ENCODE results near the gene GUCY2F. TPM values are rescaled to one million over a fixed set of nuclear protein-coding genes. Genes with fewer than 3 reads are reported as not detected.

GUCY2F gene
- not detected for total RNA-seq

- Histone ChIP-seq H3K9me3 (ENCODE audit: low read depth, low read length) (no peaks in the 10 kb centered on the region), H3K4me1 (ENCODE audit: insufficient read depth, low read length) (no peaks in the 10 kb centered on the region), H3K27me3 (ENCODE audit: insufficient read depth, low read length) (no peaks in the 10 kb centered on the region), H3K4me3 (ENCODE audit: low read length) (no peak within 1 kb of the TSS)
Measured at GRCh38 chrX:109481986-109482385, at the start of gene GUCY2F. Gene GUCY2F (minus strand): TSS chrX:109482086. CDS start chrX:109475936, 6,150 bp downstream.

DNA sequence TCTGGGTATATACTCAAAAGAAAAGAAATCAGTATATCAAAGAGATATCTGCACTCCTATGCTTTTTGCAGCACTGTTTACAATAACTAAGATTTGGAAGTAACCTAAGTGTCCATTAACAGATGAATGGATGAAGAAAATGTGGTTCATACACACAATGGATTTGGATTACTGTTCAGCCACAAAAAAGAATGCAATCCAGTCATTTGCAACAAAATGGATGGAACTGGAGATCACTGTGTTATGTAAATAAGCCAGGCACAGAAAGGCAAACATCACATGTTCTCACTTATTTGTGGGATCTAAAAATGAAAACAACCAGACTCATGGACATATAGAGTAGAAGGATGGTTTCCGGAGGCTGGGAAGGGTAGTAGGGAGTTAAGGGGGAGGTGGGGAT lies 37.1 kb upstream of the GUCY2F start:
- no peaks in the 10 kb centered on the region for H3K27me3 ChIP-seq (ENCODE audit: insufficient read depth, low read length)
- H3K4me3 ChIP-seq (ENCODE audit: low read length): no peak overlapping the region
- no peaks in the 10 kb centered on the region for H3K9me3 ChIP-seq (ENCODE audit: low read depth, low read length)
- no peaks in the 10 kb centered on the region for H3K4me1 ChIP-seq (ENCODE audit: insufficient read depth, low read length)

DNA sequence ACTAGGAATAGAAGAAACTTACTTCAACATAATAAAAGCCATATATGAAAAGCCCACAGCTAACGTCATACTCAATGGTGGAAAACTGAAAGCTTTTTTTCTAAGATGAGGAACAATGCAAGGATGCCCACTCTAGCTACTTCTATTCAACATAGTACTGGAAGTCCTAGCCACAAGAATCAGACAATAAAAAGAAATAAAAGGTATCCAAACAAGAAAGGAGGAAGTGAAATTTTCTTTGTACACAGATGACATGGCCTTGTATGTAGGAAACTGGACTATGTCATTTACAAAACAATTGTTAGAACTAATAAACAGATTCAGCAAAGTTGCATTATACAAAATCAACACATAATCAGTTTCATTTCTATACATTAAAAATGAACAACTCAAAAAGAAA lies 29.2 kb upstream of the GUCY2F start:
- peaks cover 2% of the 10 kb centered on the region for H3K27me3 ChIP-seq (ENCODE audit: insufficient read depth, low read length)
- H3K4me3 ChIP-seq (ENCODE audit: low read length): no peak overlapping the region
- H3K4me1 ChIP-seq (ENCODE audit: insufficient read depth, low read length): no peaks in the 10 kb centered on the region
- no peaks in the 10 kb centered on the region for H3K9me3 ChIP-seq (ENCODE audit: low read depth, low read length)

GRCh38 chrX:109508915-109509314 lies 27.0 kb upstream of the GUCY2F start:
- no peaks in the 10 kb centered on the region for H3K4me1 ChIP-seq (ENCODE audit: insufficient read depth, low read length)
- H3K27me3 ChIP-seq (ENCODE audit: insufficient read depth, low read length): peaks cover 2% of the 10 kb centered on the region
- H3K4me3 ChIP-seq (ENCODE audit: low read length): no peak overlapping the region
- H3K9me3 ChIP-seq (ENCODE audit: low read depth, low read length): no peaks in the 10 kb centered on the region

GRCh38 chrX:109501176-109501575 lies 19.3 kb upstream of the GUCY2F start:
- Histone ChIP-seq H3K4me3 (ENCODE audit: low read length) (no peak overlapping the region), H3K4me1 (ENCODE audit: insufficient read depth, low read length) (no peaks in the 10 kb centered on the region), H3K9me3 (ENCODE audit: low read depth, low read length) (no peaks in the 10 kb centered on the region), H3K27me3 (ENCODE audit: insufficient read depth, low read length) (no peaks in the 10 kb centered on the region)

DNA sequence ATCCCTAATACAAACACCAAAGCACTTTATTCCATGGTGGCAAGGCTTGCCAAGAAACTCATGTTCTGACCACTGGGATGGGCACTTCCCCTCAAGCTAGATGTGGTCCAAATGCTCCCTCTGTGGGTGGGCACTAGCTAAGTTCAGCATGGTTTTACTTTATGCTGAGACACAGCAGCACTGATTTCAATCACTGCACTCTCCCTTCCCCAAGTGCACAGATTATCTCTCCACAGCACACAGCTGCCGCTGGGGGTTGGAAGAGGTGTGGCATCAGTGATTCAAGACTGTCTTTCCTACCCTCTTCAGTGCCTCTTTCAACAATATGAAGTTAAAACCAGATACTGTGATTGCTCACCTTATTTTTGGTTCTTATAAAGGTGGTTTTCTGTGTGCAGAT lies 16.5 kb upstream of the GUCY2F start:
- H3K27me3 ChIP-seq (ENCODE audit: insufficient read depth, low read length): no peaks in the 10 kb centered on the region
- H3K4me3 ChIP-seq (ENCODE audit: low read length): no peak overlapping the region
- no peaks in the 10 kb centered on the region for H3K4me1 ChIP-seq (ENCODE audit: insufficient read depth, low read length)
- no peaks in the 10 kb centered on the region for H3K9me3 ChIP-seq (ENCODE audit: low read depth, low read length)

DNA sequence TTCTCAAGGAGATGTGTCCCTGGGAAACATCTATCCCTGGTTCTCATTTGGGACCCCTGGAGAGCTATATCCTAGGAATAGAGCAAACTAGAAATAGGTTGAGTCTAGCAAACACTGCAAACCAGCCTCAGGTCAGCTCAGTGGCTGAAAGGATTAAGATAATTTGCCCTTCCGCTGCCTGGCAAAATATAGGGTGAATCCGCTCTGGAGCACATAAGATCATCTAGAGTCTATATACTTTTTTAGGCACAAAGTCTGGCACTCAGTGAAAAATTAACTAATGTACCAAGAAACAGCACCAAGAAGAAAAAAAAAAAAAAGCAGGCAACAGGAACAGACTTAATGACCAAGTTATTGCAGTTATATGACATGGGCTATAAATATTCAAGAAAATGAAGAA lies 7.3 kb upstream of the GUCY2F start:
- Histone ChIP-seq H3K4me1 (ENCODE audit: insufficient read depth, low read length) (peaks cover 15% of the 10 kb centered on the region), H3K4me3 (ENCODE audit: low read length) (no peak overlapping the region), H3K27me3 (ENCODE audit: insufficient read depth, low read length) (no peaks in the 10 kb centered on the region), H3K9me3 (ENCODE audit: low read depth, low read length) (no peaks in the 10 kb centered on the region)

GRCh38 chrX:109487640-109488039 lies 5.8 kb upstream of the GUCY2F start:
- H3K4me1 ChIP-seq (ENCODE audit: insufficient read depth, low read length): peaks cover 15% of the 10 kb centered on the region
- H3K9me3 ChIP-seq (ENCODE audit: low read depth, low read length): no peaks in the 10 kb centered on the region
- no peak overlapping the region for H3K4me3 ChIP-seq (ENCODE audit: low read length)
- H3K27me3 ChIP-seq (ENCODE audit: insufficient read depth, low read length): no peaks in the 10 kb centered on the region

DNA sequence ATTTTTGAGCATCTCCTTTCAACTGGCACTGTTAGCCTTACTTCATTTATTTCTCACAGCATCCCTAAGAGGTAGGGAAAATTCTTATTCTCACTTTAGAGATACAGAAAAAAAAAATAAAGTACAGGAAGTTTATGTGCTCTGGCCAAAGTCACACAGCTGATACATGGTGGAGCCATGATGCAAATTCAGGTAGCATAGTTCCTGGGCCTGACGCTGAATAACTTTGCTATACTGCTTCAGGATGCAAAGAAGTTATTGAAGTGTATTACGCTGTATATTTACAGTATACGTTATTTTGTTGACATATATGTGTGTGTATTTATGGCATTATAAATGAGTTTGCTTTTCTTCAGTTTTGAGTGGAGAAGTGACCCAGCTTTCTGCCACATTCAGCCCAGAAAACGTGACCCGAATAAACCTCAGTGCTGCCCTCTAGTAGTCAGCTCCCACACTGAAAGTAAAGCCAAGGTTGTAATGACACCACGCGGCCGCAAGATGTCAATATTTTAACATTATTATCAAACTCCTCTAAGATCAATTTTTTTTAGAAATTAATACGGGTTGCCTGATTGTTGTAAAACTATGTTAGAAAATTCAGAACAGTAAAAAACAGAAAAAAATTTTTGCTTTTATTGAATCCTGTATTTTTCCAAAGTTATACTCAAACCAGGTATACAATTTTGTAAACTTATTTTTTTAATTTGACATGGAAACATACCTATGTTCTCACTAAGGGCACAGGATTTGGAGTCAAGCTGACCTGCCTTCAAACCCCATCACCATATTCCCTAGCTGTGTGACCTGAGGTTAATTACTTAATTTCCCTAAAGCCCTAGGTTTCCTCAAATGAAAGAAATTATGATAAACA lies 3.8 kb upstream of the GUCY2F start:
- Histone ChIP-seq H3K4me3 (ENCODE audit: low read length) (no peak overlapping the region), H3K9me3 (ENCODE audit: low read depth, low read length) (no peaks in the 10 kb centered on the region), H3K27me3 (ENCODE audit: insufficient read depth, low read length) (no peaks in the 10 kb centered on the region), H3K4me1 (ENCODE audit: insufficient read depth, low read length) (peaks cover 15% of the 10 kb centered on the region)

- Histone ChIP-seq H3K27me3 (ENCODE audit: insufficient read depth, low read length) (no peaks in the 10 kb centered on the region), H3K9me3 (ENCODE audit: low read depth, low read length) (no peaks in the 10 kb centered on the region), H3K4me3 (ENCODE audit: low read length) (no peak overlapping the region), H3K4me1 (ENCODE audit: insufficient read depth, low read length) (peaks cover 15% of the 10 kb centered on the region)
Measured at GRCh38 chrX:109484886-109485285, 3.0 kb upstream of the GUCY2F start.

GRCh38 chrX:109475174-109475891 lies 6.6 kb downstream of the GUCY2F start:
- no peak overlapping the region for H3K4me3 ChIP-seq (ENCODE audit: low read length)

GRCh38 chrX:109472939-109473735 lies 8.7 kb downstream of the GUCY2F start:
- Histone ChIP-seq H3K4me1 (ENCODE audit: insufficient read depth, low read length) (peaks cover 5% of the 10 kb centered on the region), H3K27me3 (ENCODE audit: insufficient read depth, low read length) (no peaks in the 10 kb centered on the region), H3K9me3 (ENCODE audit: low read depth, low read length) (no peaks in the 10 kb centered on the region), H3K4me3 (ENCODE audit: low read length) (no peak overlapping the region)

More at GRCh38 chrX:109475174-109475891, 6.6 kb downstream of the GUCY2F start:
- H3K4me1 ChIP-seq (ENCODE audit: insufficient read depth, low read length): peaks cover 5% of the 10 kb centered on the region
- no peaks in the 10 kb centered on the region for H3K9me3 ChIP-seq (ENCODE audit: low read depth, low read length)
- H3K27me3 ChIP-seq (ENCODE audit: insufficient read depth, low read length): no peaks in the 10 kb centered on the region

GRCh38 chrX:109464231-109464630 lies 17.7 kb downstream of the GUCY2F start:
- Histone ChIP-seq H3K9me3 (ENCODE audit: low read depth, low read length) (no peaks in the 10 kb centered on the region), H3K27me3 (ENCODE audit: insufficient read depth, low read length) (no peaks in the 10 kb centered on the region)

DNA sequence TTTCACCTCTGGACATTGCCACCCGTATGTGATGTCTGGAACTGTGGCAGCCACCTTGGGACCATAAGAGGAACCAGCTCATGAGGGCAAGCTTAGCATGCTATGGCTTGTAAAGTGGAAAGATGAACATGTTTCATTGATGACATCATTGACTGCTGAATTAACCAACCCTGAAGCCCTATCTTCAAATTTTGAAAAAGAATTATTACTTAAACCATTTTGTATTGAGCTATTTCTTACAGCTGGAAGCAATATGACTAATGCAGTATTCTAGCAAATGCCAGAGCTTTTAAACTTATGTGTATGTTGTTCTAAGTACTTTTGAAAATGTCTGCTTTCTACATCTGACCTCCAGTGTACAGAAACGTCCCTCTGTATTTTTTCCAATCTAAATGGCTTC lies 18.1 kb downstream of the GUCY2F start:
- Histone ChIP-seq H3K4me1 (ENCODE audit: insufficient read depth, low read length) (no peaks in the 10 kb centered on the region), H3K9me3 (ENCODE audit: low read depth, low read length) (no peaks in the 10 kb centered on the region), H3K4me3 (ENCODE audit: low read length) (no peak overlapping the region), H3K27me3 (ENCODE audit: insufficient read depth, low read length) (no peaks in the 10 kb centered on the region)

More at GRCh38 chrX:109464231-109464630, 17.7 kb downstream of the GUCY2F start:
- no peak overlapping the region for H3K4me3 ChIP-seq (ENCODE audit: low read length)
- no peaks in the 10 kb centered on the region for H3K4me1 ChIP-seq (ENCODE audit: insufficient read depth, low read length)
